GM12801 (cell line): ENCODE results near the gene TEKT1.

ENCODE experiments used
- CTCF ChIP-seq: IDR thresholded peaks from one replicate; pipeline ENCODE4 v1.5.1; 2011; ENCODE audit warnings: control low read depth; ENCODE audit not compliant: insufficient read length; ENCODE audit errors: extremely low read depth

TEKT1 gene

GRCh38 chr17:6818938-6819337 lies 12.6 kb downstream of the TEKT1 start:
- no peak for TF ChIP-seq CTCF

GRCh38 chr17:6815775-6816174 lies 15.8 kb downstream of the TEKT1 start:
- TF ChIP-seq CTCF: no peak

- TF ChIP-seq CTCF: no peak
These were observed 19.2 kb downstream of the TEKT1 start for GRCh38 chr17:6812295-6812694.

- no peak for TF ChIP-seq CTCF
These were observed 20.0 kb downstream of the TEKT1 start for GRCh38 chr17:6811510-6811909.

GRCh38 chr17:6800422-6801027 lies 31.0 kb downstream of the TEKT1 start:
- no peak for TF ChIP-seq CTCF

- no peak for TF ChIP-seq CTCF
These were observed 31.8 kb downstream of the TEKT1 start for GRCh38 chr17:6799738-6800137.

- TF ChIP-seq CTCF: no peak
These were observed 33.7 kb downstream of the TEKT1 start for GRCh38 chr17:6797718-6798351.
